C4-2B (cell line): Measurements from ENCODE around the gene FAM181A.

Experiments
- ZFX ChIP-seq: fragments of 450-650 bp; IDR thresholded peaks from 2 replicates; pipeline ENCODE4 v1.6.1; 2017
- TF ChIP-seq, protein P1 (sequence below): fragments of 450-650 bp; conservative IDR thresholded peaks from 2 replicates; pipeline ENCODE4 v1.5.1; 2017; ENCODE audit warnings: mild to moderate bottlenecking

DNA sequence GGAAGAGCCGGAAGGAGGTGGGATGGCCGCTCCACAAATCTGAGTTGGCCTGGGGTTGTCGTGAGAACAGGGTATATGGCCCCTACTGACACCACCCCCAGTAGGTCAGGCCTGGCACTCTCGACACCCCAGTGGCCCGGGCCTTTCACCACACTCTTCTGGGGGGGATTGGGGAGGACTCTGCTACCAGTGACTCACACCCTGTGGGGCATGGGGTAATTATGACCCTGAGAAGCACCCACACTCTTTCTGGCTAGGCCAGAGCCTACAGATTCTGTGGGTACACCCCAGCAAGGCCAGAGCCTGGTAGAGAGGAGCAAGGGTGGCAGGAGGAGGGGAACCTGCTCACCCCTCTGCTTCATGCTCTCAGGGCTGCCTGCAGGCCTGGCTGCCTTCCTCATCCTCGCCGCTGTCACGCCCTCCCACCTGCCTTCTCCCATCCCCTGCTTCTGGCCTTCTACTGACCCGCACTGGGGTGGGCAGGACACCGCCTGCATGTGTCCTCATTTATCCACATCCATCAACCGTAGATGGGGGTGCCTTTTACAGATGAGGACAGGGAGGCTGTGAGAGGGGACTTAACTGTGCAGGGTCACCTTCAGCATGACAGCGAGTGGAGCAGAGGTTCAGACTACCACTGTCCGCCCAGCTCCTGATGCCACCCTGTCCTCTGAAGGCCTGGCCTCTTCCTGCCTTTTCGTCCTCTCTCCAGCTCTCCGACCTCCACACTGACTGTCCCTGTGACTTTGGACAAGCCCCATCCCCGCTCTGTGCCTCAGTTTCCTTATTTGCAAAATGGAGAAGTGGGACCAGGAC lies 30.8 kb downstream of the FAM181A start:
- TF ChIP-seq, protein P1, sequence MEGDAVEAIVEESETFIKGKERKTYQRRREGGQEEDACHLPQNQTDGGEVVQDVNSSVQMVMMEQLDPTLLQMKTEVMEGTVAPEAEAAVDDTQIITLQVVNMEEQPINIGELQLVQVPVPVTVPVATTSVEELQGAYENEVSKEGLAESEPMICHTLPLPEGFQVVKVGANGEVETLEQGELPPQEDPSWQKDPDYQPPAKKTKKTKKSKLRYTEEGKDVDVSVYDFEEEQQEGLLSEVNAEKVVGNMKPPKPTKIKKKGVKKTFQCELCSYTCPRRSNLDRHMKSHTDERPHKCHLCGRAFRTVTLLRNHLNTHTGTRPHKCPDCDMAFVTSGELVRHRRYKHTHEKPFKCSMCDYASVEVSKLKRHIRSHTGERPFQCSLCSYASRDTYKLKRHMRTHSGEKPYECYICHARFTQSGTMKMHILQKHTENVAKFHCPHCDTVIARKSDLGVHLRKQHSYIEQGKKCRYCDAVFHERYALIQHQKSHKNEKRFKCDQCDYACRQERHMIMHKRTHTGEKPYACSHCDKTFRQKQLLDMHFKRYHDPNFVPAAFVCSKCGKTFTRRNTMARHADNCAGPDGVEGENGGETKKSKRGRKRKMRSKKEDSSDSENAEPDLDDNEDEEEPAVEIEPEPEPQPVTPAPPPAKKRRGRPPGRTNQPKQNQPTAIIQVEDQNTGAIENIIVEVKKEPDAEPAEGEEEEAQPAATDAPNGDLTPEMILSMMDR: no peak
- no peak for TF ChIP-seq ZFX
